GM18909 (cell line): Measurements from ENCODE around the gene MAP3K4.

ENCODE experiments used
- ATAC-seq: cut with Tn5 transposase; IDR thresholded peaks from one replicate; pipeline ENCODE4 v1.9.1; 2021; ENCODE audit warnings: mild to moderate bottlenecking; ENCODE audit not compliant: unreplicated experiment, poor library complexity

The MAP3K4 gene, protein sequence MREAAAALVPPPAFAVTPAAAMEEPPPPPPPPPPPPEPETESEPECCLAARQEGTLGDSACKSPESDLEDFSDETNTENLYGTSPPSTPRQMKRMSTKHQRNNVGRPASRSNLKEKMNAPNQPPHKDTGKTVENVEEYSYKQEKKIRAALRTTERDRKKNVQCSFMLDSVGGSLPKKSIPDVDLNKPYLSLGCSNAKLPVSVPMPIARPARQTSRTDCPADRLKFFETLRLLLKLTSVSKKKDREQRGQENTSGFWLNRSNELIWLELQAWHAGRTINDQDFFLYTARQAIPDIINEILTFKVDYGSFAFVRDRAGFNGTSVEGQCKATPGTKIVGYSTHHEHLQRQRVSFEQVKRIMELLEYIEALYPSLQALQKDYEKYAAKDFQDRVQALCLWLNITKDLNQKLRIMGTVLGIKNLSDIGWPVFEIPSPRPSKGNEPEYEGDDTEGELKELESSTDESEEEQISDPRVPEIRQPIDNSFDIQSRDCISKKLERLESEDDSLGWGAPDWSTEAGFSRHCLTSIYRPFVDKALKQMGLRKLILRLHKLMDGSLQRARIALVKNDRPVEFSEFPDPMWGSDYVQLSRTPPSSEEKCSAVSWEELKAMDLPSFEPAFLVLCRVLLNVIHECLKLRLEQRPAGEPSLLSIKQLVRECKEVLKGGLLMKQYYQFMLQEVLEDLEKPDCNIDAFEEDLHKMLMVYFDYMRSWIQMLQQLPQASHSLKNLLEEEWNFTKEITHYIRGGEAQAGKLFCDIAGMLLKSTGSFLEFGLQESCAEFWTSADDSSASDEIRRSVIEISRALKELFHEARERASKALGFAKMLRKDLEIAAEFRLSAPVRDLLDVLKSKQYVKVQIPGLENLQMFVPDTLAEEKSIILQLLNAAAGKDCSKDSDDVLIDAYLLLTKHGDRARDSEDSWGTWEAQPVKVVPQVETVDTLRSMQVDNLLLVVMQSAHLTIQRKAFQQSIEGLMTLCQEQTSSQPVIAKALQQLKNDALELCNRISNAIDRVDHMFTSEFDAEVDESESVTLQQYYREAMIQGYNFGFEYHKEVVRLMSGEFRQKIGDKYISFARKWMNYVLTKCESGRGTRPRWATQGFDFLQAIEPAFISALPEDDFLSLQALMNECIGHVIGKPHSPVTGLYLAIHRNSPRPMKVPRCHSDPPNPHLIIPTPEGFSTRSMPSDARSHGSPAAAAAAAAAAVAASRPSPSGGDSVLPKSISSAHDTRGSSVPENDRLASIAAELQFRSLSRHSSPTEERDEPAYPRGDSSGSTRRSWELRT (N-terminal part only)

DNA sequence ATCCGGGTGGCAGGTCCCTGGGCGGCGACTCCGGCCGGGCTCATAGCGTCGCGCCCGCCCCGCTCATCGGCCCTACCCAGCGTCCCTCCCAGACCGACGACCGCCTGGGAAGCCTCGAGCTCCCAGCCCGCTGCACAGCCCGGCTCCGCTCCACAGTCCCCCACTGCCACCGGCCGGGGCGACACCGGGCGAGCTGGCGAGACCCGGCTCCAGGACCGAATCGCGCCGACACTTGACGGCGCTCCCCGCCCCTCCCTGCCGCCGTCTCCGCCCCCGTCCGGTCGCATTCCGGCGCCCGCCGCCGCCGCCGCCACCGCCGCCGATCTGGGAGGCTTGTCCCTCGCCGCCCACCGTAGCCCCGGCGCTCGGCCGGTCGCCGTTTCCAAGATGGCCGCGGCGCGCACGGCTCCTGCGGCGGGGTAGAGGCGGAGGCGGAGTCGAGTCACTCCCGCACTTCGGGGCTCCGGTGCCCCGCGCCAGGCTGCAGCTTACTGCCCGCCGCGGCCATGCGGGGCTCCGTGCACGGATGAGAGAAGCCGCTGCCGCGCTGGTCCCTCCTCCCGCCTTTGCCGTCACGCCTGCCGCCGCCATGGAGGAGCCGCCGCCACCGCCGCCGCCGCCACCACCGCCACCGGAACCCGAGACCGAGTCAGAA, at the start of gene MAP3K4:
Gene MAP3K4, plus strand, starts transcription at position 364 of the 655 bp plus-strand sequence. Its CDS starts 163 bp downstream, at position 527.
- peak; percentile 72 for ATAC-seq

DNA sequence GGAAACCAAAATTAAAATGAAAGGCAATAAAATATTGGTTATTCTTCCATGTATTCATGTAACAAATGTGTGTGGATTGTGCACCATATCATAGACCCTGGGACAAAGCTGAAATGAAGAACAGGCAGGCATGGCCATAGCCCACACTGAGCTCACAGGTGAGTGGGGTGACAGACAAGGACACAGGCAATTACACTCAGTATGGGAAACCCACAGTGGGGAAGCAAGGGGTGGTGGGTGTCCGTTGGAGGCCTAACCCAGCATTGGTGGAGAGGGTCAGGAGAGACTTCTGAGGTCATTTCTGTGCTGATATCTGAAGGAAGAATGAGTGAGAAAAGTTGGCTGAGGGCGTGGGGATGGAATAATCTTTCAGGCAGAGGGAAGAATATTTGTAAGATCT, 47.6 kb upstream of the MAP3K4 start:
- no peak for ATAC-seq

DNA sequence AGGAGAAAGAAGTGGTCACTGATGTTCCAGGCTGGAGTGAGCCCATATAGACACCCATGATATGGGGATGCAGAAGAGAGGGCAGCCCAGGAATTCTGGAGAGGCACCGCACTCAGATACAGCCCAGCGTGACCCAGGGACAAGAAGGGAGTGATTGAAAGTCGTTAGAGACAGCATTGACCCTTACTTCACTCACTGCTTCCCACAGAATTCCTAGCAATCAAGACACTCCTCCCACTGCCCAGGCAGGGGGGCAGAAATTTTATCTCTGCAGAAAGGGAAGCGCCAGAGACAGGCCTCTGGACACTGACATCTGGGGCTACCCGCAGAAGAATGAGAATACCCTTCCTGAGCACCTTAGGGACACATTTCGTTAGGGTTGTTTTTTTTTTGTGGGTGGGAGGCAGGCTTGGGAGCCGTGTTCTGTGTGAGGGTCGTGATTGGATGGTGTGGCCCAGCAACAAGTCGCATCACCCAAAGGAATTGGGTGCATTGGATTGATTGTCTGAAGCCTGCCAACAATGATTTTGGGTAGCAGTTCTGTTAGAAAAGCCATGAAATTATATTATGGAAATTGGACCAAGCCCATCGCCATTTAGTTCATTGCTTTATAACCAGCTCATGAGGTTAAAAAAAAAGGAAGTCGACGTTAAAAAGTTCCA, 45.9 kb upstream of the MAP3K4 start:
- no peak for ATAC-seq

DNA sequence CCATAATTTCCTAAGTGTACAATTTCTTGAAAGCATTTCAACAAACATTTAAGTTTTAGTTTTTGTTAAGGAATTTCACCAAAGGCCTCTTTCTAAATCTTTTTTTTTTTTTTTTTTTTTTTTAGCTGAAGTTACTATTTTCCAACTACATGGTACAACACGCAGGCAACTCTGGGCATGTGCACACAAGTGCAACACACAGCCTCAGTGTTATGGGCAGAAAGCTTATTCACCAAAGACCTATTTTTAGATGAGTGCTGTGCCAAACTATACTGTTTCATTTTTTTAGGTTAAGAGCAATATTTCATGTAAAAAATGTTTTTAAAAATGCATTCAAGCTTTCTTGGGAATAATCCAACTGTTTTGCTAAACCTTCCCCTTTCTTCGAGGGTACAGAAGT, 42.0 kb upstream of the MAP3K4 start:
- no peak for ATAC-seq

DNA sequence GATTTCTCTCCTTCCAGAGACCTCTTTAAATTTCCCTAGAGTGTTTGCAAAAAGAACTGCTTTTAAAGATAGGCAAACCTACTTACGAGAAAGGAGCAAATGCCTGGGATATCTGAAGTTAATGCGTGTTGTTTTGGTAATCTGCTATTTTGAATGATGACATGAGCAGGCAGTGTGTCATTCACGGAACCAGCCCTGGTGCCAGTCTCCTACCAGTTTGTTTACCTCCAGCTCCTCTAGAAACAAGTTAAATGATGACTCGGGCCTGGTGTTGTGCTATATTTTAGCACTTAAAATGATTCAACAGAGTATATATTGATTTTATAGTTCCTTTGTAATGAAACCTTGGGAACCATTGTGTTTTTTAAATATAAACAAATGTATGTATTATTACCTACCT, 41.1 kb upstream of the MAP3K4 start:
- no peak for ATAC-seq

DNA sequence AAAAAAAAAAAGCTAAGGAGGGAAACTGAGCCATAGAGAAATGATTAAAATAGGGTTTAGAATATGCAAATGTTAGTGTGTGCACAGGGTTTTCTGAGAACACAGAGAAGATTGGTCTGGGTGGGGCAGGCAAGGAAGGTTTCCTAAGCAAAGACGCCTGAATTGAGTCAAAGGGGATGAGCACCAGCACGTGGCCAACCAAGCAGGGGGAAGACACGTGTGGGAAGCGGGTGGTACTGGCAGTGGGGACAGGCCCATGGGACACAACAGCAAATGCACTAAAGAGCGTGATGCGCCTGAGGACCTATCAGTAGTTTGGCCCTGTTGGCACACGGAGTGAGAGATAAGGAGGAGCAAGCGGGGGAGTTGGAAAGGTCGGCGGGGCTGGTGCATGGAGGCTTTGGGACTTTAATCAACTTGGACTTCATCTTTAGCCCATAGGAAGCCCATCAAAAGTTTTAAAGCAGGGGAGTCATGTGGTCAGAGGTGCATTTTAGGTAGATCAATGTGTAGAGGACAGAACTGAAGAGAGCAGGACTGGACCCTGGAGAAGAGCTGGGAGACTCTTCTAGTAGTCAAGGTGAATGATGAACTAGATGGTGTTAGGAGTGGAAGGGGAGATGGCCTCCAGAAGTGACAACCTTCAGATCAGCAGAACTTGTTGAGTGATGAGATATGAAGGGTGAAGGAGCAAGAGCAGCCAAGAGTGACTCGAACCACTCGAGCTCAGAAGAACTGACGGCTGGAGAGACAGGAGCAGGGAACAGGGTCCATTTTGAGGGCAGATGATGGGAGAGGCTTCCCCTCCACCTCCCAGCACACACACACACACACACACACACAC, 40.2 kb upstream of the MAP3K4 start:
- no peak for ATAC-seq

DNA sequence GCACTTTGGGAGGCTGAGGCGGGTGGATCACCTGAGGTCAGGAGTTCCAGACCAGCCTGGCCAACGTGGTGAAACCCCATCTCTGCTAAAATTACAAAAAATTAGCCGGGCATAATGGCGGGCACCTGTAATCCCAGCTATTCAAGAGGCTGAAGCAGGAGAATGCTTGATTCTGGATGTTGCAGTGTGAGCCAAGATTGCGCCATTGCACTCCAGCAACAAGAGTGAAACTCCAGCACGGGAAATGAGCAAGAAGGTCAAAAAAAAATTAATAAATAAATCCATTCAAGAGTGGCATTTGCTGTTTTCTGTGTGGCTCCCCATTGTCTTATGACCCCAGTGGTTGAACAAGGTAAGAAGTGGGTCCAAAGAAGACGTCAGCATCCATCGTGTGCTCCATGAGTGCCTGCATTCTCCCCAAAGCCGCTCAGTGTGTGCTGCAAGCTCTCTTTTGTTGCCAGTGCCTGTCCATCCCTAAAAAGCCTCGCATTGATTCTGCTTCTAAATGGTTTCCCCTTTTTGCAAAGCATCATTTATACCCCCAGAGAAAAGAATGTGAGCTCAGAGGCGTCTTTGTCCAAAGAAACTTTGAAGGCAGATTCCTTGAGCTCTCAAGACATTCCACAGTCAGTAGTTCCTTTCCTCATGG, 38.8 kb upstream of the MAP3K4 start:
- no peak for ATAC-seq

DNA sequence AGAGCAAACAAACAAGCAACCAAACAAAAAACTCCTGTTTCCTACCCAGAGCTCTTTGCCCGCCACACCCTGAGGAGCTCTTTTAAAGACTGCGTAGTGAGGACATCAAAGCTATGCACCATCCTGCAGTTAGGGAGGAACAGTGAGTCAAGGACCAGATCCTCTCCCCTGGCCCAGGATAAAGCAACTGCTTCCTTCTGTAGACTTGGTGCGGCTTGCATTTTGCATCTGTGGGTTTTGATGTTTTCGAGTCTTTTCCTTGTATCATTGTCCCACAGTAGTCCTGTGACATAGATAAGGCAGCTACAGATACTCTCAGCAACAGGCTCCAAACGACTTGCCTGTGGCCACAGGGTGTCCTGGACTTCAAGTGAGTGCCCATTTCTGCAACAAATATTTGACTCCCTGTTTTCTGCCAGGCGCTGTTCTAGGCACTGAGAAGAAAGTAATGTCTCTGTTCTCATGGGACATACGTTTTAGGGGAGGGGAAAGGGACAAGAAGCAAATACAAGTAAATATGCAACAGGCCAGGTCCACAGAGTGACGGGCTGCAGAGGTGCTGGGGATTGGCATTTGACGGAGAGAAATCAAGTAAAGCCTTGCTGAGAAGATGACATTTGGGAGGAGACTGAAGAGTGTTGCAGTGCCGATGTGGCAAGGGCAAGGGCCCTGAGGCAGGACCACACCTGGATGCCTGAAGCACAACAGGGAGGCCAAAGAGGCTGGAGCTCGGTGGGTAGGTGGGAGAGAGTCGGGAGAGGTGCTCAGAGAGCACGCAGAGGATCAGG, 35.9 kb upstream of the MAP3K4 start:
- ATAC-seq = no peak

DNA sequence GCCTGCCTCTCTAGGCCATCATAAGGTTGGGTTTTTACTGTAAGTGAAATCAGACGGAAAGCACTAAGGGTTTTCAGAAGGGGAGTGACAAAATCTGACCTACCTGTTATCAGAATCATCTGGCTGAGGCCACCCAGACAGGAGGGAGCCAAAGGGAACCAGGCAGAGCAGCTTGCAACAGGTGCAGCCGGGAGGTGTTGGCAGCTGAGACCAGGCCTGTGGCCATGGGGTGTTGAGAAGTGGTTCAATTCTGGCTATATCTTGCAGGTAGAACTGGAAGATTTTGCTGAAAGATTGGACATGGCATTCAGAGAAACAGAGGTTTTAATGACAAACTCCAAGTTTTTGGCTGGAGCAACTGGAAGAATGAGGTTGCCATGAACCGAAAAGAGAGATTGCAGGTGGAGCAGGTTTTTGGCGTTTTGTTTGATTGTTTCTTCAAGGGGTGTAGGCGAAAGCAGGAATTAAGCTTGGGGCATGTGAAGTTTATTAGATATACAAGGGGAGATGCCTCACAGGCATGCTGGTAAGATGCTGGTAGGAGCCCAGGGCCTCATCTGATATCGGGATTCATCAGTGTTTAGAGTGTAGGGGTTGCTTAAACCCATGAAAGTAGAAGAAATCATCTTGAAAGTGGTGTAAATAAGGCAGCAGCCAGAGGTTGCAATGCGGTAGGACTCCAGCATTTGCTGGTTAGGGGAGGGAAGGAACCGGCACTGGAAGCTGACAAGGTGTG, 35.1 kb upstream of the MAP3K4 start:
- no peak for ATAC-seq

DNA sequence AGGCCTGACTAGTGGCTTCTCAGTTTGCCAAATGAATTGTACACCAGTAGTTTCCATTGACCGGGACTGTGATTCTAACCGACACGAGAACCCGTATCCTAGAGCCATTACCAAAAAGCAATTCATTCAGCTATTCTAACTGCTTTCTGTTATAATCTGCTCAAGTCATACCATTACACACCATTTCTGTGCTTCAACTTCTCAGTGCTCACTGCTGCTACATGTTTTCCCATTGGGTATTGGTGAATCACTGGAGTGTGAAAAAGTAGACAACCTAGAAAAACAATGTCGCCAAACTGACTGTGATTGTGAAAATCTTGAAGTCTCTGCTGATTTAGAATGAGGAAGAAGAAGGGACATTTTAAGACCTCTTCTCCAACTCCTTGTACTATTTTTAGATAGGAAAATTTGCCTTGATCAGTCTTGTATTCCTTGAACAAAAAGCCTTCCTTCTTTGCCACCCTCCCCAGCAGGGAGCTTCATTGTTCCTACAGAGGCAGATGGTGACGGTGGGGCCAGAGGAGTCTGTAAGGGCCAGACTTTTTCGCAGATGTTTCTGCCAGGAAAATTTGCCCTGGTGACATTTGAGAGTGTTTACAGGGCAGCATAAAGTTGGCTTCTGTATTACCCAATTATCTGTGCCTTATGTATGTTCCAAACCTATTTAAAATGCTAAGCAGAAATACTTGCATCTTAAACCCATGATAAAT, 31.7 kb upstream of the MAP3K4 start:
- no peak for ATAC-seq

DNA sequence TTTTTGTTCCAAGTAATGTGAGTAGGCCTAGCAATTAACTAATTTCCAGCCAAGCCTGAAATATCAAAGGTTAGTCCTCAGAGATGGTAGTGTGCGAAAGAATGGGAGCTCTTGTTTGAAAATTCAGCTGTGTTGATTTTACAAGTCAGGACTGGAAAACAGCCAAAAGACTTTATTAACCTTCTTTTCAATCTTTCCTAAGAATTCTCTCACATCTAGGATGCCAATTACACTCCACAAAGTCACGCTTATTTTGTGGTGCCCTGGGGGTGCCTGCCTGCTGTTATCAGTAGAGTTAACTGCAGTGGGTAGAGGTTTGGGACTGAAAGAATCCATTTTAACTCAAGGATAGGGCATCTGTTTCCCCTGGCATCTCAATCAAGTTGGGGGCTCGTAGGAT, 30.7 kb upstream of the MAP3K4 start:
- no peak for ATAC-seq

DNA sequence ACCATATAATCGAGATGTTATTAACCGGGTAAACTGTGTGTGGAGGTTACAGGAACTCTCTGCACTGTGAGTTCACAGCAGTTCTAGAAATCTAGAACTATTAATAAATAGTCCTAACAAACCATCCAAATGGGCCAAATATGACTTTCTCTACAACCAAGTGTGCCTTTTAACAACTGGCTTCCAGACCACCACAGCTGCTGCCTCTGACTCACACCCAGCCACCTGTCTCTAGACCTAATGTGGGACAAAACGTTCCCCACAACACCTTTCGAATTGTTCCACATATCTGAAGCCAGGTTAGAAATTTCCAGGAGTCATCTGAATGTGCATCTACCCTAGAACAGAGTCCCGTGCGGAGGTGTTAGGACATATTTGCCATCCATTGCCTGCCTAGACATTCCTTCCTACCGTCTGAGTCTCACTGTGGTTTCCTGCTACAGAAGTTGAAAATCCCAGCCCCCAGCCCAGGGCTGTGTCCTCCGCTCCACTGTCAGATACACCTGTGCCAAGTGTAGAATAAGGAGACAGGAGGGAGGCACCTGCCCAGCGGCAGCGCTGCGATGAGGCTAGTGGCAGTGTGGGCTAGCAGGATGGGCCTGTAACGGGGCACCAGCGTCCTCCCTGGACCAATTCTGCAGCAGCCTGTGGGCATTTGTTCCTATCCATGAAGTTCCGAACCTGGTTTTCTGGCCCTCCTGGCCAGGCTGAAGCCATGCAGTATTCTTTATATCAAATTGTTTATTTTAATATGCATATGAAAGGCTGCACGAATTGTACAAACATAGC, 28.5 kb upstream of the MAP3K4 start:
- ATAC-seq = no peak

DNA sequence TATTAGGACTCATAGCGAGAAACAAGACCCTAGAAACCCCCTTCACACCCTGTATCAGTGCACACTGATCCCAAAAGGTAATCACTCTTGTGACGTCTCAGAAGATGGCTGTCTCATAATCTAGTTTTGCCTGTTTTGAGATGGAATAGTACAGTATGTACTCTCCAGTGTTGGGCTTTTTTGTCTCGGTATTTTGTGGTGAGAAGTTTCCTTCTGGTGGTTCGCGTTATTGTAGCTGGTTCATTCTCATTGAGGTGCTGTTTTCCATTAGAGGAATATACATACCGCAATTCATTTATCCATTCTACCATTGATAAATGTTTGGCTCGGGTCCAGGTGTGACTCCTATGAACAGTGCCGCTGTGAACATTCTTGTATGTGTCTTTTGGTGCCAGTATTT, 27.9 kb upstream of the MAP3K4 start:
- no peak for ATAC-seq

DNA sequence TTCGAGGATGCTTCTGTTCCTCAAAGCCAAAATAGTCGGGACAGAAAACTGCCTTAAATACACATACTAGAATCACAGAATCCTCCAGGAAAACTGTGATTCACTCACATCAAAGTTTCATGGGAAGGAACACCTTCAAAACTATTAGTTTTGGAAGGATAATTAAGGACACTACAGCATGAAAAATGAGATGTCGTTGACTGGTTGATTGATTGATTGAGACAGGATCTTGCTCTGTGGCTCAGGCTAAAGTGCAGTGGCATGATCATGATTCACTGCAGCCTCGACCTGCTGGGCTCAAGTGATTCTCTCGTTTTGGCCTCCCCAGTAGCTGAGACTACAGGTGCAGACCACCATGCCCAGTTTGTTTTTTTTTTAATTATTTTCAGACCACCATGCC, 25.7 kb upstream of the MAP3K4 start:
- ATAC-seq = no peak

DNA sequence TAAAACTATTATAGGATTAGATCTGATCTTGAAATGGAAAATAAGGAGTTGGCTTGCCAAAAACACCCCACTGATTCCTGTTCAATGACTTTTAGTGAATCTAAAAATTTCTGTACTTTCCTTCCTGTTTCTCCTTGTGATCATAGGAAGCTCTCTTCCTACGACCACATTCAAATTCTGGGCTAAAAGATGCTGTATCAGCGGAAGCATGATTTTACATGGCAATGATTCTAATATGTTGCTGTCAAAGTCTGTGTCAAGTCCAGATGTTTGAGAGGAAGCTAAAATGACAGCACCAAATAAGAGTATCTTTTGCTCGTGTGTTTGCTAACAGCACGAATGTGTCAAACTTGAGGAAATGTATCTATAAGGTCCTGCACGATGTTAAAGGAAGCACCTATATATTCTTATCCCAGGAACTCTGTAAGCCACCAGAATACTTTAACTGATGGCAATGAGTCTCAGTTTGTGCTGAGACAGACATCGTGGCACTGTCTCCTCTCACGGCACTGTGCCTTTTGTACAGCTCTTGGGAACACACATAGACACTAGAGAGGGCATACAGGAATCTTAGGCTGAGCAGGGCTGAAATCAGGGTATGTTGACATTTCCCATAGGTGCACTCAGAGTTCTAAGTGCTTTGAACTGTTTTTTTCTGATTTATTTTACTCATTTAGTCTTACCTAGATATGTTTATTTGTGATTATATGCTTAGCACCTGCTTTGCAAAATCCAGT, 24.9 kb upstream of the MAP3K4 start:
- ATAC-seq = no peak
